HG02759 (cell line): ENCODE measurements around the gene FGA.

ENCODE experiments used
- ATAC-seq: cut with Tn5 transposase; IDR thresholded peaks from one replicate; pipeline ENCODE4 v1.9.1; 2021; ENCODE audit warnings: mild to moderate bottlenecking, moderate library complexity; ENCODE audit not compliant: unreplicated experiment

FGA gene

DNA sequence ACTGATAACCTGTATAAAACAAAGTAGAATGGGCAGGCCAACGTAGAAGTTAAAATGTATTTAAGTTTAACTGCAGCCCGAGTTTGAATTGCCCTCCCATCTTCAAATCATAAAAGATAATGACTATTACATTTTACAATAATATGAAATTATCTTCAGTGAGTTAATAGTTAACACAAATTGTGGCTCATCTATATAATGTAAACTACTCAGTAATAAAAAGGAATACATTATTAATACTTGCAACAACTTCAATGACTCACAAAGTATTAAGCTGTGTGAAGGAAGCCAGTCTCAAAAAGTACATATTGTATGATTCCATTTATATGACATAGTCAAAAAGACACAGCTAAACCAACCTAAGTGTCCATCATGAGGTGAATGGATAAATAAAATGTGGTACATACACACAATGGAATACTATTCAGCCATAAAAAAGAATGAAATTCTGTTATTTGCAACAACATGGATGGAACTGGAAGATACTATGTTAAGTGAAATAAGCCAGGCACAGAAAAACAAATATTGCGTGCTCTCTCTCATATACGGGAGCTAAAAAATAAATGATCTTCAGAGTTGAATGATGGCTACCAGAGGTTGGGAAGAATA lies 48.2 kb downstream of the FGA start:
- ATAC-seq = no peak
